Dedifferentiated amniotic fluid mesenchymal stem cell (primary cell): Measurements from ENCODE around the gene CMTR1.
"Not testable (repeated sequence)": the region's sequence is repeated elsewhere in the genome, so short reads cannot be mapped to it uniquely, and the experiment has no call there.

ENCODE experiments used
- DNase-seq: peaks from one replicate; pipeline ENCODE4 v3.0.0-alpha.2; 2016; ENCODE audit errors: extremely low spot score

CMTR1 gene

GRCh38 chr6:37492991-37493660 is 60.1 kb downstream of the CMTR1 start:
- DNase-seq = no peak

GRCh38 chr6:37493661-37493995 is 60.6 kb downstream of the CMTR1 start:
- no peak for DNase-seq

- DNase-seq = no peak
Measured at GRCh38 chr6:37495244-37495934, 62.4 kb downstream of the CMTR1 start.

GRCh38 chr6:37496951-37497885 is 64.2 kb downstream of the CMTR1 start:
- no peak for DNase-seq

GRCh38 chr6:37499433-37500293 is 66.6 kb downstream of the CMTR1 start, which contains the start of gene CCDC167:
Gene CCDC167, minus strand, starts transcription at chr6:37499893. Its CDS starts 30 bp downstream, at chr6:37499863.
- peak; percentile 97 for DNase-seq

- no peak for DNase-seq
Measured at GRCh38 chr6:37500294-37500608, 67.2 kb downstream of the CMTR1 start.

- not testable (repeated sequence) for DNase-seq
Measured at GRCh38 chr6:37500904-37501303, 67.9 kb downstream of the CMTR1 start.

GRCh38 chr6:37501632-37502491 is 68.8 kb downstream of the CMTR1 start:
- DNase-seq = no peak

- DNase-seq = no peak
Measured at GRCh38 chr6:37502703-37503291, 69.8 kb downstream of the CMTR1 start.

GRCh38 chr6:37503309-37503965 is 70.4 kb downstream of the CMTR1 start:
- no peak for DNase-seq

- DNase-seq = no peak
Measured at GRCh38 chr6:37504024-37504423, 71.0 kb downstream of the CMTR1 start.

GRCh38 chr6:37506479-37506878 is 73.5 kb downstream of the CMTR1 start:
- no peak for DNase-seq

GRCh38 chr6:37507077-37507476 is 74.1 kb downstream of the CMTR1 start:
- no peak for DNase-seq

- no peak for DNase-seq
Measured at GRCh38 chr6:37507690-37508421, 74.8 kb downstream of the CMTR1 start.

- DNase-seq = no peak
Measured at GRCh38 chr6:37511201-37511600, 78.2 kb downstream of the CMTR1 start.

GRCh38 chr6:37511910-37512399 is 78.9 kb downstream of the CMTR1 start:
- no peak for DNase-seq

GRCh38 chr6:37512400-37513011 is 79.5 kb downstream of the CMTR1 start:
- DNase-seq = no peak

GRCh38 chr6:37513155-37513554 is 80.1 kb downstream of the CMTR1 start:
- DNase-seq = no peak
